GM21786 (cell line): Measurements from ENCODE around the gene UBE2E3.

Experiments
- ATAC-seq: cut with Tn5 transposase; IDR thresholded peaks from one replicate; pipeline ENCODE4 v1.9.1; 2021; ENCODE audit not compliant: unreplicated experiment

The UBE2E3 gene

DNA sequence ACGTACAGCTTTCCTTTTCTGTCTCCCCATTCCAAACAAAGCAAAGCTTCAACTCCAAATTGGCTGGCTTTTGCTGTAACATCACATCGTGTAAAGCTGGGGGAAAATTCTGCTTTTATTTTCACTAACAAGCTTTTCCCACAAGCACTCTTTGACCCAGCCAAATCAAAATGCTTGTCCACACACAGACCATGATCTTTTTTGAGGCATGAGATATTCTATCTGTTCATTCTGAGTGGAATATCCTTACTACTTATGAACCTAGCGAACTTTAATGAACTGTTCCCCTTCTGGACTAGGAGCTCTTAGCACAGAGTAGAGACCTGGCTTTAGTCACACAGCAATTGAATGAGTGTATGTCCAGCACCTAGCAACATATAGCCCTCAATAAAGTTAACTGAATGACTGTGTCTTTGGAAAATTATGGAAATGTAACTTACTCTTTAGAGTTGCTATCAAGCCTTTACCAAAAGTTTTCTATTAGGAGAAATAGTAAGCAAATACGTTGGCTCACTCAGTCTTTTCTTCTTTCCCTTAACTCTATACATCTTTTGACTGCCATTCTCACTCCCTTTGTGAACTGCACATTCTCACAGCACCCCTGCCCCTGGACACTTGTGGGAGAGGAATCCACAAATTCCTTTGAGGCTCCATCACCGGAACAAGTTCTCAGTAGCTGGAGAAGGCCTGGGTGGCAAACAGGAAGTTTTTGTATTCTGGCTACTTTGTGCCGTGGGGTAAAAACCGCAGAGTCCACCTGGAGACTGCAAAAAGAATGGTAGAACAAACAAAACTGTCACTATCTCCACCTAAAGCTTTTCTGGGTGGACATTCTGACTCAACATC, 1.3 kb upstream of the UBE2E3 start:
- ATAC-seq = no peak

DNA sequence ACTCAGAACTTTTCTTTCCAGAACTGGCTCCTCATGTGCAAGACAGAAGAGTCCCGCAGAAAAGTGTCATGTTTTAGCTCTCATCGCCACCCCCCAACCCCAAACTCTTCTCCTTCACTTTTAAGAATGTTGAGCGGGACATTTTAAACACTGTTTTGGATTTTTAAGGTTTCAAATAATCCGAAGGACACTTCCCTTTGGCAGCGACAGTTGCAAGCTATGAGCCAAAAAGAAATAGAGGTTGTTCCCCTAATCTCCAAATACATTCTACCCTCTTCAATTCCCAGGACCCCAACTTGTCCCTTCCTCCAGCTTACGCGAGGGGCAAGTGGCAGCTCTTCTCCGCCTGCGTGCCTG, 678 bp upstream of the UBE2E3 start:
- no peak for ATAC-seq

DNA sequence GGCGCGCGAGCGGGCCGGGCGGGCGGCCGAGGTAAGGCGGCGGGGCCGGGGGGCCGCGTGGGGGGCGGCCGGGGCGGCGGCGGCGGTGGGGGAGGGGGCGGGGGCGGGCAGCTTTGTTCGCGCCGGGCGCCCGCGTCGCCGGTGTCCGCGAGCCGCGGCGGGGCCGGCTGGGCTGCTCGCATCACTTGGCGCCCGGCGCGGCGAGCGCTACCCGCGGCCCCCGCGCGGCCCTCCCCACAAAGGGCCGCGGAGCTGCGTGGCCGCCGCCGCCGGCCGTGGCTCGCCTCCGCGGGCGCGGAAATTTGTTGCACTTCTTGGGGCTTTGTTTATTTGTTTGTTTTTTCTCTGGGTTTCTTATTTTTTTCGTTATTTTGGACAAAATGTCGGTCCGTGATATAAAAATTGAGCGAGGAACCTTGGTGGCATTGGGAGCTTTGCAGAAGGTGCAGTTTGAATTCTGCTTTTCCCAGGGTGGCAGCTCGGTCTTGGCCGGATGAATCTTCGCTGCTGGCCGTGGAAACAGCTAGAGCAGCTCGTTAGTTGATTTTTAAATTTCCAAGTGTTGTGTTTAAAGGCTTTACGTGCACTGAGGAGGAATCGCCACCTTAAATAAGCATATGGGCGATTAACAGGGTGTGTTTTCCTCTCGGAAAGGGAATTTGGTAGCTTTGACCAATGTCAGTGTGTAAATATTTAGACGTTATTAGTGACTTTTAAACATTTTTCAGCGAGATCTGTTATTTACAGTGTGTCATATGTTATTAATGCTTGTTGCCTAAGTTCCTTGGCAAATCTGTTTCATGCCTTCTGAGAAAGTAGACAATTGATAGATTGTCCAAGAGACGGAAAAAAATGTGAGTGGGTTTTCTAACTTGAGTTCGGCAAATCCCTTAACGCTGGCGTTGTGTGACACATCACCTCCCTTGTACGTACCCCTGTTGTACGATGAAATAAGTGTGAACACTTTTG, 822 bp downstream of the UBE2E3 start:
- ATAC-seq = no peak

DNA sequence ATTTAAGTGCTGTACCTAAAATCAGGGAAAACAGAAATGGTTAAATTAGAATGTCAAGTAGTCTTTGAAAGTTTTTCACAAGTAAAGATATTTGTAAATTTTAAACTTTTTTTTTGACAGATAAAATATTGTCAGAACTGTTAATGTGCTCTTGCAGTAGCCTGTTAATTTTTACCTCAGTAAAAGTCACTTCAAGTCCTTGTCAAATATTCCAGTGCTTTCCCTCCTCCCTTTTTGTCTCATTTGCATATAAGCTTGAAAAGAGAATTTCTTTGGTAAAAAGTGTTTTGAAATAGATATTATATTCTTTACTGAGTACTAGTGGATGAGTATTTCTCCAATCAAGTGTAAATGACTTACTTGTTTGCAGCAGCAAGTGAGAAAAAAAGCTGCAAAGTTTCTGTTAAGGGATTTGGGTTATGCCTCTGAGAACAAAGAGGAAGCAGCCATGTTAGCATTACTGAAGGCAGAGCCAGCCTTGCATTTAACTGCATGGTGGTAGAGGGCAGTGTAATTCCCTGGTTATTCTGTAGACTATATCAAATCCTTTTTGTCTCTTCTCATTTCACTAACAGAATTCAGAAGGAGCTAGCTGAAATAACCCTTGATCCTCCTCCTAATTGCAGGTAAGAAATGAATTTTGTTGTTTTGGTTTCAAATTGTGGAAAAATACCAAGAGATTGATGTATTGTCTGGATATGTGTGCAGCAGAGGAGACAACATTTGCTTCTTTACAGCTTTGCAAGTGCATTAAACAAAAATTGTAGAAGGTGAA, 3.2 kb downstream of the UBE2E3 start:
- ATAC-seq = peak; percentile 46

DNA sequence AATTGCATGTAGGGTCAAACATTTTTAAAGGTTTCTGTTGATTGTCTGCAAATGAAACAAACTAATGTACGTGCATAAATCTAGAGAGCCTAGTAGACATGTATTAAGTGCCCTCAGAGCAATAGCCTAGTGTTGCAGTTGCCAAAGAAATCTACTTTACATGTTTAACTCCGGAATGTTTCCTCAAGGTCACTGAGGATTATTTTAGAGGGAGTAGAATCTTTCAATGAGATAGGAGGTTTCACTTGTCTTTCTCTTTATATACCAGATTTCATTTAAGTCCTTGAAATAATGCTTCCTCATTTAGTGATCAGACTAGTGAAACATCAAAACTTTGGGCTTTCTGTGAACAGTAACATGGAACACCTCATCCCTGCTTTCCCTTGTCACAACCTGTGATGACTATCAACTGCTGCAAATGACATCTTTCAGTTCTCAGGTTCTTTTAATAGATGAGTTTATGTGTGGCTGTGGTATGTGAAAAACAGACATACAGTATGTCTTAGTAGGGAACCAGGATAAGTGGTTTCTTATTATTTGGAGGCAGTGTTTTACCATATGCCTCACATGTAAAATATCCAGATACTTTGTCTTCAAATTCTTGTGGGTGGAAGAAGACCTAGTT, 5.5 kb downstream of the UBE2E3 start:
- no peak for ATAC-seq

DNA sequence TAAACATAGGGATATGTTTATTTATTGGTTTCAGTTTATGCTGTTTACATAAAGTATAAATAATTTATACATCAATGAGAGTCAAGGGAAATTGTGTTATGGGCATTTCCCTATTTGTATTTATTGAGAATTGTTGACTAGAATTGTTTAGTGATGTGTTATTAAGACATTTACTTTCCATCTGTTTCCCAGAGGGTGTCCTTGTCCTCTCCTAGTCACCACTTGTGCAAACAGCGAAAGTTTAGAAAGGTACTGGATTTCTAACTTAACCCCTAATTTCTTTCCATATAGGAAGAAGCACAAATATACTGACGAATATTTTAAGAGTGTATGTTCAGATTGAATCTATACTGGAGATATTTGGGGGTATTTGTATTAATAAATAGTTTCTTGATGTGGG, 6.7 kb downstream of the UBE2E3 start:
- no peak for ATAC-seq

DNA sequence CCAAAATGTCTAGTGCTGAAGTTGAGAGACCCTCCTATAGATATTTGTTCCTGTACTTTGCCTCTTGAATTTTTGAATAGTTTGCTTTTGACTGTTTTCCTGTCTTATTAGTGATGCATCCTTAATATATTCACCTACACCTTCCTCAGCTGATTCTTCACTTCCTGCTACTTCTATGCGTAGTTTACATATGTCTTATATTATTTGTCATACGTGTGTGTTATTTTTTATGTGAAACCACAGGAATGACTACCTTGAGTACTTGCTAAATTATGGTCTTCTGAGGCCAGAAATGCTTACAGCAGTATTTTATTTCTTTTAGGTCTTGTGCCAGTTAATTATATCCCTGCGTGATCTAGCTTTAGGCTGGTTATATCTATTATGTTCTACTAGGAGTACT, 9.9 kb downstream of the UBE2E3 start:
- no peak for ATAC-seq

DNA sequence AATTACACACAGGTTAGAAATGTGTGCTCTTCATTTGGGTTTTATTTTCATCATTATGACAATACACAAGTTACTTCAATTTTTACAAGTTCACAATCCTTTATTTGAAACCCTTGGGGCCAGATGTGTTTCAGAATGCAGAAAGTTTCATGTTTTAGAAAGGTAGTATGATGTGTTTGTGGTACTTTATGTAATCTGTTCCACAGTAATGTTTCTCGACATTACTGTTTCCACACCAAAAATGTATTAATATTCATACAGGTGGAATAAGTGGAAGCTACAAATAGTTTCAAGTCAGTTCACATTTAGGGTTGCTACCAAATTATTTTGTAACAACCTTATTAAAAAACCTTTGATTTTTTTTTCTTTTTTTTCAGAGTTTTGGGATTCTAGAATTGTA, 10.4 kb downstream of the UBE2E3 start:
- ATAC-seq = no peak

DNA sequence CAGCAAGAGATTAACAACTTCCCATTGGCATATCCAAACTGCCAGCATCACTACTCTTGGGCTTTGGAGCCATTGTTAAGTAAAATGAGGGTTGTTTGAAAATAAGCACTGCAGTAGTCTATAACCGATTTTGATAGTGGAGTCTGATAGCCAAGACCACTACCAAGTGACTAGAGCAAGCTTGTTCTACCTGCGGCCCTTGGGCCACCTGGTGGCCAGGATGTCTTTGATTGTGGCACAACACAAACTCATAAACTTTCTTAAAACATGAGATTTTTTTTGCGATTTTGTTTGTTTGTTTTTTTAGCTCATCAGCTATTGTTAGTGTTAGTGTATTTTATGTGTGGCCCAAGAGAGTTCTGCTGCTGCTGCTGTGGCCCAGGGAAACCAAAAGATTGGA, 11.0 kb downstream of the UBE2E3 start:
- peak; percentile 7 for ATAC-seq

DNA sequence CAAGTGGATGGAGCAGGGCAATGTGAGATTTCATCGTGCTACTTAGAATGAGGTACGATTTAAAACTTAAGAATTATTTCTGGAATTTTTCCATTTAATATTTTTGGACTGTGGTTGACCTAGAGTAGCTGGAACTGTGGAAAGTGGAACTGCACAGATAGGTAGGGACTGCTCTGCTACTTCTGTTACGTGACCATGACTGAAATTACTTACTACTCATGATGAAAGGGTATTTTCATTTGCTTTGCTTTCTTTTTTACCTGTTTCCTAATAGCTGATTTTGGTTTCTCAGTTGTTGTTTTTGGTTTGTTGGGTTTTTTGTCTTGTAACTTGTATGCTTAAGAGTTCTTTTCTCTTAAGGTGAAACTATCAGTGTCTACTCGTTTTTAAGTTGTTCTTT, 11.4 kb downstream of the UBE2E3 start:
- peak; percentile 77 for ATAC-seq

DNA sequence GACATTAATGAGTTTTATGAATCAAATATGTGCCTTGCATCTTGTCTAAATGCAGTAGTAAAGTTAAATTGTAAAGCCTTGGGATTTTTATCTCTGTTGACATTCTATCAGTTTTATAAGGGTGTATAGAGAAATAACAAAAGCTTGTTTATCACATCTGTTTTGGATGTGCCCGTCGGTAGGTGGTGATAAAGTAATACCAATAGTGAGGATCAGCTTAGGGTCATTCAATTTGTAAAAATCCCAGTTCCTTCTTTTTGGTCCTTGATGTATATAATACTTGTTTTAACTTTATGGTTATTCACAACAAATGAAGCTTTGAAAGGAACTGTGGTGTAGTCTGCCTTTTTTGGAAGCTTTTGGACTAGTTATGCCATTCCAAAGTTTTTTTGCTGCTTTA, 12.6 kb downstream of the UBE2E3 start:
- ATAC-seq = no peak

DNA sequence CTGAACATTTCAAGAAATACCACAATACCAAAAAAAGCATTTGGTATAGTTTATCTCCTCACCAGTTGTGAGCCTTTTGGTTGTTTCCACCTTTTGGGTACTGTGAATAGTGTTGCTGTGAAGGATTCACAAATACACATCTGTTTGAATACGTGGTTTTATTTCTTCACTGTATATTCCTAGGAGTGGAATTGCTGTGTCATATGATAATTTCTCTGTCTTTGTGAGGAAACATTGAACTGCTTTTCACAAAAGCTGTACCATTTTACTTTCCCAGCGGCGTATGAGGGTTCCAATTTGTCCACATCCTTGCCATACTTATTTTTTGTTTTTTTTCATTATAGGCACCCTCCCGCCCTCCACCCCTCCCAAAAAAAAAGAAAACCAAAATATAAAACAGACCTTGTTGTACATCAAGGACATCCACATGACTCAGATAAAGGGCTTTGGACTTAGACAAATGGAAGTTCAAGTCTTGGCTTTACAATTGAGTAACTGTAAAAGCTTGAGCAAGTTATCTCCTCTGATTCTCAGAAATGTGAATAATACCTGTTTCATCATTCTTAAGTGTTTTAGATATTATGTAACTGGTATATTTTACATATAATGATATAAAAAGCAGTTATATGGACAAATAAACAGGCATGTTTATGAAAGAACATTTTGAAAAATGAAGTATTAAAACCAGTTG, 19.0 kb downstream of the UBE2E3 start:
- no peak for ATAC-seq

DNA sequence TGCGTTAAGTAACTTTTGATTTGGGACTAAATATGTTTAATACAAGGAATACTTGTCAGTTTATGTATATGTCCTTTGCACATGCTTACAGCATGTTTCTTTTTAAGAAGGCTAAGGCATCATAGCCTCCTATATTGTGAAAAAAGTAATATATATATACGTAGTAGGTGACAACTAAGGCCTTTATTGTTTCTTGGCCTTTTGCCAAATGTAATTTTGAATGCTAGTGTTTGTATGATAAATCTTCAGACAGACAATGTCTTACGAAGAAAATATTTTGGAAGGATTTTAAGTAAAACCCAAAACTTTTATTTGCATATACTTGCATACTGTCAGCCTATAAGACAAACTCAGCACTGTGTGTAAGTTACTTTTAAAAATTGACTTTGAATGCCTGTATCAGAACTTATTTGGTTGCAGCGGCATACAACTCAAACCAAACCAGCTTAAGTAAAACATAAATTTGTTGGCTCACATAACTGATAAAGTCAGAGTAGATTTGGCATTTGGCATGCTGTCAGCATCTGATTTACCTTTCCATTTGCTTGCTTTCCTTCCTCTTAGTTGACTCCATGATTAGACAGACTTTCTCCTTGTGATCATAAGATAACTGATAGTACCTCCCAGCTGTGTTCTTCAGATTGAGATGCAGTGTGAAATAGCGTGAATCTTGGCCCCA, 24.4 kb downstream of the UBE2E3 start:
- ATAC-seq = no peak

DNA sequence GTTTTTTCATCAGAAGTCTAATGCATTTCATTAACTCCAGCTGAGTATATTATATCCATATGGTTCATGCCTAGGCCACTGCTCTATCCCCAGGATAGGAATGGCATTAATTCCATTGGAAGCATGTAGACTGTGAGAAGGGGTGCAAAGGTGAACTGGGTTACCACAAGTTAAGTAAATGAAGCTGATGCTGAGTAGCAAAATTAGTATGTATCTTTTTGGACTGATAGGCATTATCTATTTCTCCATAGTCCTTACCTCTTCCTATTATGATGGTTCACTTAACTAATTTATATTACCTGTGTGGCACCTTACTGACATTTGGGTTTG, 24.9 kb downstream of the UBE2E3 start:
- ATAC-seq = no peak

DNA sequence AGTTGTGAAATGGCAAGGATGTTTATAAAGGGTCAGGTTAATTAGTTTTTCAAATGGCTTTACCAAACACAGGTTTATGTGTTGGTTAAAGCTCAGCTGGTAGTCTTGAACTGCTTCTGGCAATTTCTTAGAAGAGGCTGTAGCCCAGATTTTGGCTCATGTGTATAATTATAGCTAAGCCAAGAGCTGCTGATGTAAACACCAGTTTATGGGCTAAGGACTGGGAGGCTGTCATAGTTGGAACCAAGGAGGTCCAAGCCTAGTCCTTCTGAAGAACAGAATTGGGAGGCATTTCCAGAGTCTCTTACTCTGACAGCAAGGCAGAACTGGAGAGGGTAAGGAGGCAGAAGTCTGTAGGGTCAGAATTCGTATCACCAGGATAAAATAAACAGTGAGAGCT, 25.4 kb downstream of the UBE2E3 start:
- ATAC-seq = no peak

DNA sequence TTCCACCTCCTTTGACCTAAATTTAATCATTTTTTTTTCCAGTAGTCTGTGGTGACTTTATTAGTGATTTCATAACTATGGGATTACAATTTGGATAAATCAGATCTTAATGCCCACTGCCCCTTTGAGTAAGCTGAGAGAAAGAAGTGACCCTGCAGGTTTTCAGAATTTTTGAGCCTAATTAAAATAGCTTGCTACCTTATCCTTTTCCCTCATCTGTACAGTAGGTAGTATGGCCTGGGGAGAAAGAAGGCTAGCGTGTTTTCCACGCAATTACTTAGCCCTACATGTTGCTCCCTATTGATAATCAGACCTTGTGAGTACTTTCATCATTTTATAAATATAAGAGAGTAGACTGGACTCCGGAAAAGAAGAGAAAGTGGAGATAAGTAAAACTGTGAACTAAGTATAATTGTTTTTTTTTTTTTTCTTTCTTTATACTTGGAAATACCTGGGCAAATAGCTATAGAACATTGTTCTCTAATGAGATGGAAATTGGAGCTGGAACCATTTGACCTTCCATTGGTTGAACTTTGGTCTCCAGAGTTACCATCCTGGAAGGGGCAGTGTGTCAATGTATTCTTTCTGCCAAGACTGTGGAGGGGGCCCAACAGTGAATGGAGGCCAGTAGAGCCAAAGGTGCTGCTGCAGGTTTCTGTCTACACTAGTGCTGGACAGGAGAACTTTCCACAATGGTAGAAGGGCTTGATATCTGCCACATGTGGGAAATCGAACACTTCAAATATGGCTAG, 26.9 kb downstream of the UBE2E3 start:
- no peak for ATAC-seq

DNA sequence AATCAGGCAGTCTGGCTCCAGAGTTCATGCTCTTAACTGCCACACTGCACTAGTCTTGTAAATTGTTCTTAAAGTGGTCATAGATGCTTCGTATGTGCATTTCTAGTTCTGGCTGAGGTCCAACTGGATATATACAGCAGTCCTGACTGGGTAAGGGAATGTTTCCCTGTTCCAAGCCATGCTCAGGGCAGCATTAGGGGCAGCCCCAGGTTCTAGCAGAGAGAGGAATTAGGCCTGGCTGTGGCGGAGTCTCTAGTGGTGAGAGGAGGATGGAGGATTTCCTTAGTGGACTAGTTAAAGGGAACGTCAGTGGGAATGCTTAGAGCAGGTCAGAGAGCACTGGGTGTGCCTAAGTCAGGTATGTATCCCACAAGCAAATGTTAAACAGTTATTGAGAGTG, 28.0 kb downstream of the UBE2E3 start:
- ATAC-seq = no peak

DNA sequence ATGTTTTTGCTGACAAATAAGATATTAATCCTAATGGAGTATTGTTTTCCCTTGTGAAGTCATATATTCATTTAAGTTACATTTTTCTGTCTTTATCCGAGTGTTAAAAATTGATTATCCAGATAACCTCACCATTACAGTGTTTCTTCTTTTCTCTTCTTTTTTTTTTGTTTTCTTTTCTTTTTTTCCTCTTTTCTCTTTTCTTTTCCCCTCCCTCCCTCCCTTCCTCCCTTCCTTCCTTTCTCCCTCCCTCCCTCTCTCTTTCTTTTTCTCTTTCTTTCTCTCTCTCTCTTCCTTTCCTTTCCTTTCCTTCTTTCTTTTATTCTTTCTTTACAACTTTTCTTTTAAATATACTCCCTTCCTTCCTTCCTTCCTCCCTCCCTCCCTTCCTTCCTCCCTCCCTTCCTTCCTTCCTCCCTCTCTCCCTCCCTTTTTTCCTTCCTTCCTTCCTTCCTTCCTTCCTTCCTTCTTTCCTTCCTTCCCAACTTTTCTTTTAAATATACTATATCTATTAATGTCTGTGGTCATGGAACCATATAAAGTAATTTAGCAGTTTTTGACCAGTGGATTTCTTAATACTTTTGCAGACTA, 40.9 kb downstream of the UBE2E3 start:
- ATAC-seq = no peak

DNA sequence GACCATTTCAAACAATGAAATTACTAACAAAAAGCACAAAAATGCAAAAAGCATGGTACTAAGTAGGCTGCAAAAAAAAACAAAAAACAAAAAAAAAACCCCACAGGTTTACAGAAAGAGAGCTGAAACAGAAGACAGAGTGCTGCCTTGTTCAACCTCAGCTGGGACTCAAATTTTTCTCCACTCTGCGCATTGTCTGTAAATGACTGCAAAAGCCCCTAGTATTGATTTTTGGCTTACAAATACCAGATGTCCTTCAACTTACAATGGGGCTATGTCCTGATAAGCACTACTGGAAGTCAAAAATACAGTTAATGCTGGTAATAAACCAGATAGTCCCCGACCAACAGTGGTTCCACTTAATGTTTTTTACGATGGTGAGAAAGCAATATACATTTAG, 42.2 kb downstream of the UBE2E3 start:
- no peak for ATAC-seq
